B cell (primary cell): Measurements from ENCODE around the gene PRRX1.

ENCODE experiments used
- EZH2 ChIP-seq: IDR thresholded peaks from 2 replicates; pipeline ENCODE4 v1.6.1; 2012; ENCODE audit warnings: borderline replicate concordance, low read depth, mild to moderate bottlenecking, moderate library complexity, low read length; ENCODE audit not compliant: insufficient read depth, poor library complexity, severe bottlenecking
- TF ChIP-seq, protein P1 (sequence below): fragments of 200-600 bp; IDR thresholded peaks from one replicate; pipeline ENCODE4 v1.8.0; 2022; ENCODE audit warnings: antibody characterized with exemption, mild to moderate bottlenecking

DNA sequence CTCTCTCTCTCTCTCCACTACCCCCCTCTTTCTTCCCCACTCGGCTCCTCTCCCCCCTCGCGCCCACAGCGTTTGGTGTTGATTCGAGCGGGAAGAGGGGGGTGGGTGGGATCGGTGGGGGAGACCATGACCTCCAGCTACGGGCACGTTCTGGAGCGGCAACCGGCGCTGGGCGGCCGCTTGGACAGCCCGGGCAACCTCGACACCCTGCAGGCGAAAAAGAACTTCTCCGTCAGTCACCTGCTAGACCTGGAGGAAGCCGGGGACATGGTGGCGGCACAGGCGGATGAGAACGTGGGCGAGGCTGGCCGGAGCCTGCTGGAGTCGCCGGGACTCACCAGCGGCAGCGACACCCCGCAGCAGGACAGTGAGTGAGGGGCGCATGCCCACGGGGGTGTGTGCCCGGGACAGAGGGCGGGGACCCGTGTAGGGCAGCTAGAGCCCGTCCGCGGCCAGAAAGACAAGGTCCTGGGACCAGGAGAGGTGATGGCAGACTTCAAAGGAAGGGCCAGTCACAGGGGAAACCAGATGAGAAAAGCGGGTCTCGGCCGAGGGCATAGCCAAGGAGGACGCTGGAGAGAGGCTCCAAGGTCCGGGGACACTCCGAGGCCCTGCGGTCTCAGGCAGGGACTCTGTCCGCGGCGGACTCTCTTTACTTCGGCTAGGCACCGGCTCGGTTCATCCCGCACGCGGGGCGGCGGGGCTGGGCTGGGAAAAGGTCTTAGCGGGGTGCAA is at the start of gene PRRX1:
- TF ChIP-seq, protein P1, sequence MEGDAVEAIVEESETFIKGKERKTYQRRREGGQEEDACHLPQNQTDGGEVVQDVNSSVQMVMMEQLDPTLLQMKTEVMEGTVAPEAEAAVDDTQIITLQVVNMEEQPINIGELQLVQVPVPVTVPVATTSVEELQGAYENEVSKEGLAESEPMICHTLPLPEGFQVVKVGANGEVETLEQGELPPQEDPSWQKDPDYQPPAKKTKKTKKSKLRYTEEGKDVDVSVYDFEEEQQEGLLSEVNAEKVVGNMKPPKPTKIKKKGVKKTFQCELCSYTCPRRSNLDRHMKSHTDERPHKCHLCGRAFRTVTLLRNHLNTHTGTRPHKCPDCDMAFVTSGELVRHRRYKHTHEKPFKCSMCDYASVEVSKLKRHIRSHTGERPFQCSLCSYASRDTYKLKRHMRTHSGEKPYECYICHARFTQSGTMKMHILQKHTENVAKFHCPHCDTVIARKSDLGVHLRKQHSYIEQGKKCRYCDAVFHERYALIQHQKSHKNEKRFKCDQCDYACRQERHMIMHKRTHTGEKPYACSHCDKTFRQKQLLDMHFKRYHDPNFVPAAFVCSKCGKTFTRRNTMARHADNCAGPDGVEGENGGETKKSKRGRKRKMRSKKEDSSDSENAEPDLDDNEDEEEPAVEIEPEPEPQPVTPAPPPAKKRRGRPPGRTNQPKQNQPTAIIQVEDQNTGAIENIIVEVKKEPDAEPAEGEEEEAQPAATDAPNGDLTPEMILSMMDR = no peak
- no peak for TF ChIP-seq EZH2
